ENCODE measurements around the gene SNX15.

SNX15 gene

GRCh38 chr11:64994318-64994717, 32.9 kb upstream of the SNX15 start:
- TF ChIP-seq POLR2AphosphoS5 (IDR thresholded peaks at IDR 0.05; ENCODE audit: low read depth, low read length) (no peak), REST (IDR thresholded peaks at IDR 0.05; ENCODE audit: insufficient read depth in 1 of 2, low read depth in 2 of 2, low read length in 2 of 2) (no peak), FOXP2 (optimal IDR thresholded peaks at IDR 0.05; ENCODE audit: borderline replicate concordance, extremely low read depth, extremely low read length, insufficient read depth) (no peak), SIN3A (IDR thresholded peaks at IDR 0.05; ENCODE audit: borderline replicate concordance, insufficient read depth, low read length) (no peak), TAF1 (IDR thresholded peaks at IDR 0.05; ENCODE audit: borderline replicate concordance, insufficient read depth, low read length) (no peak)

- TF ChIP-seq TAF1 (IDR thresholded peaks at IDR 0.05; ENCODE audit: borderline replicate concordance, insufficient read depth, low read length) (no peak), REST (IDR thresholded peaks at IDR 0.05; ENCODE audit: insufficient read depth in 1 of 2, low read depth in 2 of 2, low read length in 2 of 2) (no peak), FOXP2 (optimal IDR thresholded peaks at IDR 0.05; ENCODE audit: borderline replicate concordance, extremely low read depth, extremely low read length, insufficient read depth) (no peak), POLR2AphosphoS5 (IDR thresholded peaks at IDR 0.05; ENCODE audit: low read depth, low read length) (no peak), SIN3A (IDR thresholded peaks at IDR 0.05; ENCODE audit: borderline replicate concordance, insufficient read depth, low read length) (no peak)
Measured at GRCh38 chr11:64996327-64996709, 30.9 kb upstream of the SNX15 start.

- peak; percentile 30 to 82; a peak in 2 of 4 replicates for TF ChIP-seq REST (IDR thresholded peaks at IDR 0.05; ENCODE audit: insufficient read depth in 1 of 2, low read depth in 2 of 2, low read length in 2 of 2)
- no peak for TF ChIP-seq TAF1 (IDR thresholded peaks at IDR 0.05; ENCODE audit: borderline replicate concordance, insufficient read depth, low read length)
- no peak for TF ChIP-seq POLR2AphosphoS5 (IDR thresholded peaks at IDR 0.05; ENCODE audit: low read depth, low read length)
- no peak for TF ChIP-seq SIN3A (IDR thresholded peaks at IDR 0.05; ENCODE audit: borderline replicate concordance, insufficient read depth, low read length)
Measured at GRCh38 chr11:64996710-64997380, 30.4 kb upstream of the SNX15 start, which contains the start of gene BATF2. Gene BATF2 (minus strand): TSS chr11:64996971. CDS start chr11:64996914, 57 bp downstream.

GRCh38 chr11:64998141-64998540, 29.1 kb upstream of the SNX15 start:
- TF ChIP-seq FOXP2 (optimal IDR thresholded peaks at IDR 0.05; ENCODE audit: borderline replicate concordance, extremely low read depth, extremely low read length, insufficient read depth) (no peak), TAF1 (IDR thresholded peaks at IDR 0.05; ENCODE audit: borderline replicate concordance, insufficient read depth, low read length) (no peak), POLR2AphosphoS5 (IDR thresholded peaks at IDR 0.05; ENCODE audit: low read depth, low read length) (no peak), REST (IDR thresholded peaks at IDR 0.05; ENCODE audit: insufficient read depth in 1 of 2, low read depth in 2 of 2, low read length in 2 of 2) (no peak), SIN3A (IDR thresholded peaks at IDR 0.05; ENCODE audit: borderline replicate concordance, insufficient read depth, low read length) (no peak)

Measured in PFSK-1 (cell line).